Measurements from ENCODE around the gene AGFG2. TPM values are rescaled to one million over a fixed set of nuclear protein-coding genes. Genes with fewer than 3 reads are reported as not detected.

Gene AGFG2
- total and polyA plus RNA-seq, 2 of the 13 experiments (the other 11 are each of a cell fraction or from before 2014, with no cell fraction given): 125 to 132 TPM

DNA sequence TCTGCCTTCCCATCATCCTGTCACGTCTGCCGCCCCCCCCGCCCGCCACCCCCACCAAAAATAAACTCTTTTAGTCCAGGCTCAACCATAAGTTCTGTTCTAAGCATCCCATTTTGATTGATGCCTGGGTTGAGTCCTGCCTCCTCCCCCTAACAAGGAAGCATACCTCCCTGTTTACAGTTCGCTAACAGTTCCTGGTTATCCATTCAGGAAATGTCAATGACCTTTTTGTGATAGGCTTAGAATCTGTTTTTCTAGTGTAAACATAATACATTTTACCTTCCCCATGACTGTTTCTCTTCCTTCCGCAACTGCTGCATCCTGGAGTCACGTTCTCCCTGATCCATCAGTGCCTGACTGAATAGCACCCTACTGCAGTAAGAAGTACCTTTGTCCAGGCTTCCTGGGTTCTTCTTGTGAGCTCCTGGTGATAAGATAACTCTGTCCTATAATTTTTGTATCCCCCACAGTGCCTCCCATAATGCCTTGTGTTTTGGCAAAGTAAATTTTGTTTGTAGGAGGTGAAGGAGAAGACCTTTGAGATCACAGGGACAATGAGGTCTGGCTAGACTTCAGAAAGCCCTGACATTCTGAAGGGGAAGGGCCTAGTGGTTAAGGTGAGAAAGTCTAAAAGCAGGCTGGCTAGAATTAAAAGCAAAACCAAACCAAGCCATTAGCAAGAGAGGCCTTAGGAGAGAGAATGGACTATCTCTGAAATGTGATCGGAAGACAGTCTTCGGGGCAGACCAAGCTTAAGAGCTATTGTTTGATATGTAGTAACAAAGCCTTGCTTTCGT is 7.3 kb downstream of the AGFG2 start (continued):
- no peak for TF ChIP-seq ARHGAP35 (CRISPR knock-in tag; IDR thresholded peaks at IDR 0.05; ENCODE audit: borderline replicate concordance)
- no peak for TF ChIP-seq ZNF670 (CRISPR knock-in tag; IDR thresholded peaks at IDR 0.05; ENCODE audit: borderline replicate concordance)
- TF ChIP-seq ZNF205 (CRISPR knock-in tag; IDR thresholded peaks at IDR 0.05): no peak; the same call in 1 of the 2 replicates
- TF ChIP-seq, protein P1, sequence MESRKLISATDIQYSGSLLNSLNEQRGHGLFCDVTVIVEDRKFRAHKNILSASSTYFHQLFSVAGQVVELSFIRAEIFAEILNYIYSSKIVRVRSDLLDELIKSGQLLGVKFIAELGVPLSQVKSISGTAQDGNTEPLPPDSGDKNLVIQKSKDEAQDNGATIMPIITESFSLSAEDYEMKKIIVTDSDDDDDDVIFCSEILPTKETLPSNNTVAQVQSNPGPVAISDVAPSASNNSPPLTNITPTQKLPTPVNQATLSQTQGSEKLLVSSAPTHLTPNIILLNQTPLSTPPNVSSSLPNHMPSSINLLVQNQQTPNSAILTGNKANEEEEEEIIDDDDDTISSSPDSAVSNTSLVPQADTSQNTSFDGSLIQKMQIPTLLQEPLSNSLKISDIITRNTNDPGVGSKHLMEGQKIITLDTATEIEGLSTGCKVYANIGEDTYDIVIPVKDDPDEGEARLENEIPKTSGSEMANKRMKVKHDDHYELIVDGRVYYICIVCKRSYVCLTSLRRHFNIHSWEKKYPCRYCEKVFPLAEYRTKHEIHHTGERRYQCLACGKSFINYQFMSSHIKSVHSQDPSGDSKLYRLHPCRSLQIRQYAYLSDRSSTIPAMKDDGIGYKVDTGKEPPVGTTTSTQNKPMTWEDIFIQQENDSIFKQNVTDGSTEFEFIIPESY (CRISPR knock-in tag; IDR thresholded peaks at IDR 0.05): no peak
- no peak for TF ChIP-seq ZNF841 (CRISPR knock-in tag; IDR thresholded peaks at IDR 0.05; ENCODE audit: borderline replicate concordance)
- TF ChIP-seq ZEB1 (IDR thresholded peaks at IDR 0.05; ENCODE audit: insufficient replicate concordance, low read depth): no peak
- TF ChIP-seq ZNF563 (CRISPR knock-in tag; IDR thresholded peaks at IDR 0.05): no peak
- TF ChIP-seq ZNF33B (CRISPR knock-in tag; IDR thresholded peaks at IDR 0.05): no peak
- TF ChIP-seq, protein P2, sequence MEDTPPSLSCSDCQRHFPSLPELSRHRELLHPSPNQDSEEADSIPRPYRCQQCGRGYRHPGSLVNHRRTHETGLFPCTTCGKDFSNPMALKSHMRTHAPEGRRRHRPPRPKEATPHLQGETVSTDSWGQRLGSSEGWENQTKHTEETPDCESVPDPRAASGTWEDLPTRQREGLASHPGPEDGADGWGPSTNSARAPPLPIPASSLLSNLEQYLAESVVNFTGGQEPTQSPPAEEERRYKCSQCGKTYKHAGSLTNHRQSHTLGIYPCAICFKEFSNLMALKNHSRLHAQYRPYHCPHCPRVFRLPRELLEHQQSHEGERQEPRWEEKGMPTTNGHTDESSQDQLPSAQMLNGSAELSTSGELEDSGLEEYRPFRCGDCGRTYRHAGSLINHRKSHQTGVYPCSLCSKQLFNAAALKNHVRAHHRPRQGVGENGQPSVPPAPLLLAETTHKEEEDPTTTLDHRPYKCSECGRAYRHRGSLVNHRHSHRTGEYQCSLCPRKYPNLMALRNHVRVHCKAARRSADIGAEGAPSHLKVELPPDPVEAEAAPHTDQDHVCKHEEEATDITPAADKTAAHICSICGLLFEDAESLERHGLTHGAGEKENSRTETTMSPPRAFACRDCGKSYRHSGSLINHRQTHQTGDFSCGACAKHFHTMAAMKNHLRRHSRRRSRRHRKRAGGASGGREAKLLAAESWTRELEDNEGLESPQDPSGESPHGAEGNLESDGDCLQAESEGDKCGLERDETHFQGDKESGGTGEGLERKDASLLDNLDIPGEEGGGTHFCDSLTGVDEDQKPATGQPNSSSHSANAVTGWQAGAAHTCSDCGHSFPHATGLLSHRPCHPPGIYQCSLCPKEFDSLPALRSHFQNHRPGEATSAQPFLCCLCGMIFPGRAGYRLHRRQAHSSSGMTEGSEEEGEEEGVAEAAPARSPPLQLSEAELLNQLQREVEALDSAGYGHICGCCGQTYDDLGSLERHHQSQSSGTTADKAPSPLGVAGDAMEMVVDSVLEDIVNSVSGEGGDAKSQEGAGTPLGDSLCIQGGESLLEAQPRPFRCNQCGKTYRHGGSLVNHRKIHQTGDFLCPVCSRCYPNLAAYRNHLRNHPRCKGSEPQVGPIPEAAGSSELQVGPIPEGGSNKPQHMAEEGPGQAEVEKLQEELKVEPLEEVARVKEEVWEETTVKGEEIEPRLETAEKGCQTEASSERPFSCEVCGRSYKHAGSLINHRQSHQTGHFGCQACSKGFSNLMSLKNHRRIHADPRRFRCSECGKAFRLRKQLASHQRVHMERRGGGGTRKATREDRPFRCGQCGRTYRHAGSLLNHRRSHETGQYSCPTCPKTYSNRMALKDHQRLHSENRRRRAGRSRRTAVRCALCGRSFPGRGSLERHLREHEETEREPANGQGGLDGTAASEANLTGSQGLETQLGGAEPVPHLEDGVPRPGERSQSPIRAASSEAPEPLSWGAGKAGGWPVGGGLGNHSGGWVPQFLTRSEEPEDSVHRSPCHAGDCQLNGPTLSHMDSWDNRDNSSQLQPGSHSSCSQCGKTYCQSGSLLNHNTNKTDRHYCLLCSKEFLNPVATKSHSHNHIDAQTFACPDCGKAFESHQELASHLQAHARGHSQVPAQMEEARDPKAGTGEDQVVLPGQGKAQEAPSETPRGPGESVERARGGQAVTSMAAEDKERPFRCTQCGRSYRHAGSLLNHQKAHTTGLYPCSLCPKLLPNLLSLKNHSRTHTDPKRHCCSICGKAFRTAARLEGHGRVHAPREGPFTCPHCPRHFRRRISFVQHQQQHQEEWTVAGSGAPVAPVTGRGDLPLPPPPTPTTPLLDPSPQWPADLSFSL (CRISPR knock-in tag; IDR thresholded peaks at IDR 0.05): no peak
- no peak for TF ChIP-seq CENPX (CRISPR knock-in tag; IDR thresholded peaks at IDR 0.05)
- no peak for TF ChIP-seq PRMT3 (CRISPR knock-in tag; IDR thresholded peaks at IDR 0.05; ENCODE audit: borderline replicate concordance, low read depth)
- TF ChIP-seq ZNF768 (CRISPR knock-in tag; IDR thresholded peaks at IDR 0.05): no peak
- no peak for TF ChIP-seq MIER3 (CRISPR knock-in tag; IDR thresholded peaks at IDR 0.05; ENCODE audit: borderline replicate concordance)
- TF ChIP-seq LCORL (IDR thresholded peaks at IDR 0.05): no peak
- TF ChIP-seq LCORL (CRISPR knock-in tag; IDR thresholded peaks at IDR 0.05): no peak; the same call in 1 of the 2 replicates
- no peak; the same call in 1 of the 2 replicates for TF ChIP-seq PAF1 (CRISPR knock-in tag; IDR thresholded peaks at IDR 0.05)
- TF ChIP-seq ZNF75D (CRISPR knock-in tag; IDR thresholded peaks at IDR 0.05; ENCODE audit: borderline replicate concordance): no peak
- TF ChIP-seq, protein P3, sequence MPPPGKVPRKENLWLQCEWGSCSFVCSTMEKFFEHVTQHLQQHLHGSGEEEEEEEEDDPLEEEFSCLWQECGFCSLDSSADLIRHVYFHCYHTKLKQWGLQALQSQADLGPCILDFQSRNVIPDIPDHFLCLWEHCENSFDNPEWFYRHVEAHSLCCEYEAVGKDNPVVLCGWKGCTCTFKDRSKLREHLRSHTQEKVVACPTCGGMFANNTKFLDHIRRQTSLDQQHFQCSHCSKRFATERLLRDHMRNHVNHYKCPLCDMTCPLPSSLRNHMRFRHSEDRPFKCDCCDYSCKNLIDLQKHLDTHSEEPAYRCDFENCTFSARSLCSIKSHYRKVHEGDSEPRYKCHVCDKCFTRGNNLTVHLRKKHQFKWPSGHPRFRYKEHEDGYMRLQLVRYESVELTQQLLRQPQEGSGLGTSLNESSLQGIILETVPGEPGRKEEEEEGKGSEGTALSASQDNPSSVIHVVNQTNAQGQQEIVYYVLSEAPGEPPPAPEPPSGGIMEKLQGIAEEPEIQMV (CRISPR knock-in tag; IDR thresholded peaks at IDR 0.05; ENCODE audit: low read depth): no peak
